Inferior parietal cortex (tissue), 1 donor: ENCODE measurements around the gene SUB1.
"Not testable (repeated sequence)": the region's sequence is repeated elsewhere in the genome, so short reads cannot be mapped to it uniquely, and the experiment has no call there.

Experiments used
- DNase-seq: peaks from one replicate; pipeline ENCODE4 v3.0.0-alpha.2; 2016; ENCODE audit errors: extremely low spot score

Gene SUB1

GRCh38 chr5:32598997-32599549 lies 13.7 kb downstream of the SUB1 start:
- DNase-seq: no peak

DNA sequence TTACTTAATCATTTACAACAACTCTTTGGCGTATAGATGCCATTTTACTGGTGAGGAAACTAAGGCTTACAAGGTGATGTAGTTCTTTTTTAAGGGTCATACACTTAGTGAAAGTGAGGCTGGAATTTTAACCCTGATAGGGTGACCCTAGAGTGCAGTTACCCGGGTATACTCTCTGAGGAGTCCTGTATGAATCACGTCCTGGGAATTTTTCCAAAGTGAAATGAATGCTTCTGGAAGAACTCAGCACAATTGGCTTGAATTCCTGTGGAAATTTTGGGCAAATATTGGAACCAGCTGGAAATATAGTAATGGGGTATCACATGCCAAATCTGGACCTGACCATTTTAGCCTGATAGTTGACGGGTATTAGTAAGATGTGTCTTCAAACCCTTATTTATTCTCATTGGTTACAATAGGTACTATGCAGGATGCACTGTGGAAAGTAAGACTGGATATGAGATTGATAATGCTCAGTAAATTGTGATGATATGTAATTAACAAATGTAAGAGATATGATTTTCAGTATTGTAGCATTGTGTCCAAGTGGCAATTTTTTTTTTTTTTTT lies 14.8 kb downstream of the SUB1 start:
- DNase-seq: no peak

DNA sequence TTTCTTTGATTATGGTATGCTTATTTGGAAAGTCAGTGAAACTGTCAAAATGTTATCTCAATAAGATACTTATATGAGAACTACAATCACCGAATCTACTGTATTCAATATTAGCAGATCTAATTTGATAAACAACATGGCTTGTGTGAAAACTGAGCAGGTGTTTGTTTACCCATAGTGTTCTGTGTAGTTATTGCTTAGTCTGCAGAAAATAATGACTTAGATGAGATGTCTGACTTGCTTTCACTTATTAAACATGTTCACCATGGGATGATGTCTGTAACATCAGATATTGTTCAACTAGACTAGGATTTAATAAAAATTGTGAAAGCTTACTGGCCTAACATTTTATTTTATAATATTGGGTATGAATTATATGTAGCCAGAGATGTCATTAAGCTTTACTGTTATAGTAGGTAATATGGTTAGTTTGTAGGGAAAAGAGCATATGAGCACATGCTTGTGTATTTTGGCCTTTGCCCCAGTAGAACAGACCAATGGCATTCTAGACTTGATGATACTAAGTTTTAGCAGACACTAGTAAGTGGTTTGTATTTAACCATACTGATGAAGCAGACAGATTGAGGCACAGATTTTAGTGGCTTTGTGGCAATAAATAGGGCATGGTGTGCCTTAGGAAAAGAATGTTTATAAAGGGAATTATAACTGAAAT lies 16.4 kb downstream of the SUB1 start:
- DNase-seq: no peak

DNA sequence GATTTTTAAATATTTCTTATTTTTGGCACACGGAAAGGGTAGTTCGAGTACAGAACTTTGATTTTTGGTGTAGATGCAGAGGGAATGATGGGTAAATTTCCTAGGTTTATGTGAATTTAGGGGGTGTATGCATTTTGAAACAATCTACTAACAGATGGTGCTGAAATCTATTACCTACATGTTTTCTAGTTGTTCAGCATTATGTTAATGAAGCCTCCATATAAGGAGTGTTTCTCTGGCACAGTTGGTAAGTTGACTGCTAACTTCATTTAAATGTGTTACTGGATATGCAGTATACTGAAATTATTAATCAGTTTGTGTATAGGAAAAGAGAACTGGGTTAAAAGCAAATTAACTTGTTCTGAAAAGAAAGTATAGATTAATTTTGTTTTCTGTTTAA lies 17.5 kb downstream of the SUB1 start:
- DNase-seq: no peak

DNA sequence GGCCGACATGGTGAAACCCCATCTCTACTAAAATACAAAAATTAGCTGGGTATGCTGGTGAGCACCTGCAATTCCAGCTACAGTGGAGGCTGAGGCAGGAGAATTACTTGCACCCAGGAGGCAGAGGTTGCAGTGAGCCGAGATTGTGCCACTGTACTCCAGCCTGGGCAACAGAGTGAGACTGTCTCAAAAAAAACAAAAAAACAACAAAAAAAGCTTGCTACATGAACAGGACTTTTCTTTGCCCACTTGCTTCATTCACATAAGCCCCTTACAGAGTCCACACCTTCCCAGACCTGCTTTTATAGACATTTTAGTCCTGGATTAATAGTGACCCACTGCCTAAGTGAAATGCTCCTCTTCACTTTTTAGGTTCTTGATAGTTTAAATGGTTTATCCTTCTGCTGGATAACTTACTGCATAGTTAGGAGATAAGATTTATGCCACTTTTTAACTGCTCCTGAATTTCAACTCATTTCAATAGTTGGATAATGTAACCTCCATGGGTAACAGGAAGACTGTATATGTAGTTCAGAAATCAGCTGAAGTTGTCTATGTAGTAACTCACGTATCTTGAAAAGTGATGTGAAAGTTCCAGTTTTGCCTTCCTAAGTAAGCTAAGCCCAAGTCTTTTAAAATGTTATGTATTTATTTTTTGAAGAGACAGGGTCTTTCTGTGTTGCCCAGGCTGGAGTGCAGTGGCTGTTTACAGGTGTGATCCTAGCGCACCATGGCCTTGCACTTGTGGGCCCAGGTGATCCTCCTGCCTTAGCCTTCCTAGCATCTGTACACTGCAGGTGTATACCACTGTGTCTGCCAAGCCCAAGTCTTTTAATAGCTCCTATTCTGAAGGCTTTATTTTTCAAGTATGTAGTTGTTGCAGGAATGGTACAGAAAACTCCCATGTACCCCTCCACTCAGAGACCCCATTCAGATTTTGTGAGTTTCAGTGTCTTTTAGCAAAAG lies 19.7 kb downstream of the SUB1 start:
- no peak for DNase-seq

DNA sequence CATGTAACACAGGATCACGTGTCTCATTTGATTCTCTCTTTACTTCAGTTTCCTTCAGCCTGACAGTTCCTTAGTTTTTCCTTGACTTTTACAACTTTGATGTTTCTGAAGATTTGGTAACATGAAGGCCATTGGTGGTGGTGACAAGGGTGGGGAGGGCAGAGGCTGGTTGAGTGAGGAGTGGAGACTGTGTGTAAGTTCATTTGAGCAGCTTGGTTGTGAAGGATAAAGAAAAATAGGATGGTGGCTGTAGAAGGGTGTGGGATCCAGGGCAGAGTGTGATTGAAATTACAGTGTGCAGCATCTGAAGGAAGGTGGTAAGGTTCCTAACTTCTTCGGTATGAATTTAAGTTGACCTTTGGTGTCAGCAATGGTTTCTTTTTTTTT lies 20.4 kb downstream of the SUB1 start:
- DNase-seq: no peak

- DNase-seq: no peak
Measured at GRCh38 chr5:32612134-32612888, 27.0 kb downstream of the SUB1 start.

DNA sequence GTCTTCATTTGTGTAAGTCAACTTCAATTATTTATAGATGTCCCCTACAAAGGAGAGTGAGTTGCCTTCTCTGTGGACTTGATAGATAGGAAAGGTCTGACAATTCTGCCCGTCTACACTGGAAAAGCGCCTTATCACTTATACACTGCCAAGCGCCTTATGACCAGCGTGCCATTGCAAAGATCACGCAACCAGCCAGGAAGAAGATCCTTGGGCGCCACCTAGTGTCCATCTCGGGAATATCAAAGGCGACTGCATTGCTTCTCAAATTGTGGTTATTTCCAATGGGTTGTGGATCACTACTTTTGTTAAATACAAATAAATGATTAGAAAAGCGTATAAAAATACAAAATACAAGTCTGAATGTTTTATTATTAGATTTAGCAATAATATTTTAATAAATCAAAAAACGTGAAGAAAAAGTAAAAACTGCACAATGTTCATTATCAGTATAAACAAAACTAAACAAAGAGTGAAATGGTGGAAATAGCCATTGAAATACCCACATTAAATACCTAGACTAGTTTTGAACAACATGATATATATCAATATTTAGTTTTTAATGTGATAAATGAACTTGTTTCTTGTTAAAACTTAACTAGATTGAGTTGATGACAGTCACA lies 27.8 kb downstream of the SUB1 start:
- DNase-seq: peak; percentile 95

GRCh38 chr5:32615236-32615635 lies 29.9 kb downstream of the SUB1 start:
- no peak for DNase-seq

DNA sequence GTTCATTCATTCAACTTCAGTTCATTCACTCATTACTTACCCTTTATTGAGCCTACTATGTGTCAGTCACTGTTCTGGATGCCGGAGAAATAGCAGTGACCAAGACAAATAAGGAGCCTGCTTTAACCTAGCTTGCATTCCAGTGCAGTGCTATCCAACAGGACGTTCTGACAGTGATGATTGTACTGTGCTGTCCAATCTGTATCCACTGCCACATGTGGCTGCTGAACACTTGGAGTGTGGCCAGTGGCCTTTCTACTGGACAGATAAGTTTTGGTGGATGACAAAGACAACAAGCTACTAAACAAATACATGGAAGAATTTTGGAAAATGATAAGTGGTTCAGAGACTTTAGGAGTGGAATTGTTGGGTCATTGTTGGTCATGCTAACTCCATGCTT lies 33.6 kb downstream of the SUB1 start:
- DNase-seq: no peak

- DNase-seq: no peak
Measured at GRCh38 chr5:32621256-32621655, 35.9 kb downstream of the SUB1 start.

- DNase-seq: no peak
Measured at GRCh38 chr5:32625106-32625505, 39.7 kb downstream of the SUB1 start.

DNA sequence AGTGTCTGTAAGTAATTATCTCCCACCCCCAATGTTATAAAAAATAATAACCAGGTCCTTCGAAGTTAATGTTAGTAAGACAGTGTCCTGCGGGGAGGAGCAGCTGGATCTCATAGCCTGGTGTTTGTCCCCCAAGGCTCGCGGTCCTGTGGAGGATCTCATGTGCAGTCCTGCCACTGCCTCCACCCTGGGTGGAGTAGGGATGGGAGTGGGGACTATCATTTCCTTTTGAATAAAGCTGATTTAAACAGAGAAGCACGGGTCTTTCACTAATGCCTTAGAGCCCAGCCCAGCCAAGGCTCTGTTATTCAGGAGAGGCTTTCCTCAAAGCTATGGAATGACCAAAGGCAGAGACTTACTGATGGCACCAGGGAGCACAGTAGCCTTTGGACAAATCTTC lies 40.2 kb downstream of the SUB1 start:
- no peak for DNase-seq

- no peak for DNase-seq
Measured at GRCh38 chr5:32627219-32627870, 42.0 kb downstream of the SUB1 start.

DNA sequence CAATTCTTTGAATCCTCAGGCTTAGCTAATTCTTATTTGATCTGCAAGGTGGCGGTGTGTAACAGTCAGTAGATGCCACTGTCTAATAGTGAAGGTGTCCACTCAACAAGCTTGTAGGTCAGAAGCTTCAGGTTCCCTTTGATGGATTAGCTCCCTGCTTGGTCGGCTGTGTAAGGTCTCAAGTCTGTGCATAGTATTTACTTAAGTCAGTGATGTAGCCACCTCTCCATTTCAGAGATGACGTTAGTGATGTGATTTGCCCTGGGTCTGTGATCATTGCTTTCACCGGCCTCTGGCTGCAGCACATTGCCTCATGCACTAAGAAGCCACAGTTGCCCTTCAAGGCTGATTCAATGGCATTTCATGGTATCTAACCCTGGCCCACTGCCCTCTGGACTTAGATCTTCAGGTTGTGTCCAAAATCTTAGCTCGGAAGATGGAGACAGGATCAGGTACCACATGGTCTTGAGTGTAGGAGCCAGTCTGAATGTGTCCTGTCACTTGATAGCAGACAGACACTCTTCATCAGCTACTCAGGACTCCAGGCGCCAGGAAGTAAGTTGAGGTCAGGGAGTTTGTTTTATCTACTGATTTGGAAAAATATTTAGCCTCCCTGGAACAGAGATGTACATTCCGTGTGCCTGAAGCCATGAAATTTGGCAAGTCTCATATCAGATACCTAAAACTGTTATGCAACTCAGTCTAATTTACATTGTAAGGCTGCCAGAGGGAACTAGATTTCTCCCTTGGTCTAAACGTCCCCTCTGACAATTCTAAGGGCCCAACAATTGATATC lies 42.9 kb downstream of the SUB1 start:
- DNase-seq: no peak

DNA sequence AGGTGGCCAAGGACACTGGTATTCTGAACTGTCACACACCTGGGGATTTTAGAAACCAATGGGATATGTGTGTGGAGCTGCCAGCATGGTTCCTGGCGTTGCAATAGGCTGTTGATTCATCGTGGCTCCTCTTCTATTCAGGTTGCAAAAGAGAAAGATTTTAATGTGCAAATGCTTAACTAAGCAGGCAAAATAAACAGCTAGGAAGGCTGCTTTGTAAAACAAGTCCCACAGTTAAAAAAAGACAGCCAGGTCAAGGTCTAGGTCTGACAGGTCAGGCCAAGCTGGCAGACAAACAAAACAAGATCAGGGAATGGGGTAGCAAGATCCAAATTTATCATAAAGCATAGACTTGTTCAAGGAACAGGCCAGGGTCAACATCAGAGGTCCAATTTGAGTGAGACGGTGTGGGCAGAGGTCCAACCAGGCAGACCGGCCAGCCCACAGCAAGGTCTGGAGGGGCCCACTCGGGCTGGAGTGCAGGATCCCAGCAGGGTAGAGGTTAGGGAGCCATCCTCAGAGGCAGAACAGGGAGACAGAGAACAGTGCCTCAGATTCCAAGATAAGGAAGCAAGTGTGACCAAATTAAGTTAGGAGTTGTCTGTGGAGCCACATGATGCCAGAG lies 45.6 kb downstream of the SUB1 start:
- DNase-seq: no peak

- not testable (repeated sequence) for DNase-seq
Measured at GRCh38 chr5:32633017-32633416, 47.7 kb downstream of the SUB1 start.

DNA sequence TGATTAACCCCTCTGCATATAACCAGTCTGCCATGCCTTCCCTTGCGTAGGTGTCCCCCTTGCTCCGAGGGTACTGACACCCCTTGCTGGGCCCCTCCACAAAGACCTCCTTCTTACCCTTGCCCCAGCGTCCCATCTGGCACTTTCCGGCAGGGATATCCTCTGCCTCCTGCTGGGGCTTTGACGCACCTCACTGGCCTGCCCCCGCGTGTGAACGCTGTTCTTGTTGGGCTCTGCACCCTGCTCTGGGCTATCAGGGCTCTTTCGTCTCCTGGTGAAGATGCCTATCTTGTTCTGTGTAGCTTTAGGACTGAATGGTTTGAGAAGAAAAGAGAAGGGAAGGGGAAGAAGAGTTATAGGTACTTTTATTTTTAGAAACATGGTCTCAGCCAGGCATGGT lies 53.0 kb downstream of the SUB1 start:
- DNase-seq: no peak

DNA sequence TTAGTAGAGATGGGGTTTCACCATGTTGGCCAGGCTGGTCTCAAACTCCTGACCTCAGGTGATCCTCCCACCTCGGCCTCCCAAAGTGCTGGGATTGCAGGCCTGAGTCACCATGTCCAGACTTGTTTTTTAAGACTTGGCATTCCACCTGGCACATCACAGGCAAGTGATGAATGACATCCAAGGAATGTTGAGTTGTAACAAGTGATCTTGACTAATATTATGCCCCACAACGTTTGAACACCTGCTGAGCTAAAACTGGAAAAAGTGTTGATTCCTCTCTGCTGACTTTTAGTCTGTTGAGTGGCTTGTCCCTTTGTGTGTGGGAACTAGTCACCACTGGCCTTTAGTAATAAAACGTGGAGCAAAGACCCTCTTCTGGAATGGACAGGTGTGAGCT lies 54.6 kb downstream of the SUB1 start:
- DNase-seq: no peak
